HG03442 (cell line): ENCODE measurements around the gene CYFIP1.

Experiments
- ATAC-seq: cut with Tn5 transposase; IDR thresholded peaks from one replicate; pipeline ENCODE4 v1.9.1; 2021; ENCODE audit warnings: mild to moderate bottlenecking, moderate library complexity; ENCODE audit not compliant: unreplicated experiment

Gene CYFIP1

GRCh38 chr15:22827125-22827524 lies 153.0 kb downstream of the CYFIP1 start:
- ATAC-seq: no peak

GRCh38 chr15:22823495-22824128 lies 156.6 kb downstream of the CYFIP1 start:
- ATAC-seq: no peak

- no peak for ATAC-seq
Observed at GRCh38 chr15:22819651-22820050, 160.5 kb downstream of the CYFIP1 start.
